AG04449 (cell line): ENCODE results near the gene IL17REL.

Experiments
- CTCF ChIA-PET: fragments of 350-600 bp; formaldehyde crosslinking; extraction: SDS; loops from one replicate; lab custom pipeline; 2021; ENCODE audit warnings: antibody characterized with exemption; lab: Yijun Ruan, JAX
- POLR2A ChIA-PET: fragments of 400-600, 350-600 bp; formaldehyde crosslinking; extraction: SDS; loops from one replicate; lab custom pipeline; 2020; ENCODE audit warnings: antibody characterized with exemption, inconsistent platforms; lab: Yijun Ruan, JAX
- DNase-seq: peaks from one replicate; pipeline ENCODE4 v3.0.0-alpha.2; 2010; ENCODE audit warnings: low read depth, low spot score
- H3K4me3 ChIP-seq: 2 replicates; pipeline ENCODE4 v1.5.1; 2011; ENCODE audit warnings: low read depth, mild to moderate bottlenecking, control low read depth, low read length
- CTCF ChIP-seq: IDR thresholded peaks from one replicate; pipeline ENCODE4 v1.5.1; 2011; ENCODE audit warnings: mild to moderate bottlenecking, moderate library complexity, low read length, control low read depth, inconsistent platforms; ENCODE audit not compliant: insufficient read depth; ENCODE audit errors: missing control alignments

IL17REL gene

GRCh38 chr22:50016988-50017700, 4.6 kb upstream of the IL17REL start:
- ChIA-PET CTCF (interaction anchor here (0.7 to 3.1 kb wide), 4 partner anchors 14 to 87 kb away, joined by 3 to 16 read pairs (median 3); no protein-coding TSS in a partner anchor), POLR2A (no interaction called here)
- H3K4me3 ChIP-seq, result no peak overlapping the region
- no peak for TF ChIP-seq CTCF
- DNase-seq, result no peak

GRCh38 chr22:50016308-50016987, 3.9 kb upstream of the IL17REL start:
- DNase-seq, result no peak
- TF ChIP-seq CTCF, result no peak
- CTCF ChIA-PET, result interaction anchor here (0.7 to 1.1 kb wide), 3 partner anchors 14 to 38 kb away, joined by 3 read pairs; no protein-coding TSS in a partner anchor
- H3K4me3 ChIP-seq, result no peak overlapping the region
- POLR2A ChIA-PET, result no interaction called here

GRCh38 chr22:50015451-50016307, 3.1 kb upstream of the IL17REL start:
- no peak overlapping the region for H3K4me3 ChIP-seq
- POLR2A ChIA-PET, result no interaction called here
- no peak for TF ChIP-seq CTCF
- no peak for DNase-seq
- CTCF ChIA-PET, result interaction anchor here (0.9 to 1.1 kb wide), 2 partner anchors 21 to 39 kb away, joined by 3 read pairs; no protein-coding TSS in a partner anchor

- H3K4me3 ChIP-seq, result no peak overlapping the region
- DNase-seq, result no peak
- ChIA-PET POLR2A (no interaction called here), CTCF (no interaction called here)
- no peak for TF ChIP-seq CTCF
These were observed 2.3 kb upstream of the IL17REL start for GRCh38 chr22:50014655-50015401.

- TF ChIP-seq CTCF, result no peak
- DNase-seq, result no peak
- H3K4me3 ChIP-seq, result no peak overlapping the region
- ChIA-PET CTCF (interaction anchor here (0.9 to 2.1 kb wide), 2 partner anchors 83 to 87 kb away, joined by 3 to 12 read pairs; no protein-coding TSS in a partner anchor), POLR2A (no interaction called here)
These were observed 1.5 kb upstream of the IL17REL start for GRCh38 chr22:50014053-50014501.
